Measurements from ENCODE around the gene SGMS2.

SGMS2 gene

GRCh38 chr4:107831140-107831539 is 6.4 kb downstream of the SGMS2 start:
- no peak for DNase-seq

DNA sequence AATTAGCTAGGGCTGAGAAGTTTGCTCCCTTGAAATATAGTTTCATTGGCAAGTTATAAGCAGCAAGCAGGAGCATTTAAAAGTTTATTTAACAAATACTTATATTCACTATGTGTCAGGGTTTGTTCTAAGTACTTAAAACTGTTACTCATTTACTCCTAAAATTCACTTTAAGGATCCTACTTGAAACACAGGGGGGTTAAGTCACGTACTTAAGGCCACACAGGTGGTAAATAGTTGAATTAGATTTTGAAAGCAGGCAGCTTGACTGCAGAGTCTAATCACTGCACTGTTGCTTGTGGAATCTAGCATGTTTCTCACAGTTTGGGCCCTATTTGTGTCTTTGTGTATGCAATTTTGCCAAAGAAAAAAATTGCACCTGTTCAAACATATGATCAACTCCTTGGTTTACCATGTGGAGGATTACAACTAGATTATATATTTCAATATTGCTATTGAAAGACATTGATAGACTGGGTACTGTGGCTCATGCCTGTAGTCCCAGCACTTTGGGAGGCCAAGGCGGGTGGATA is 7.6 kb downstream of the SGMS2 start:
- no peak for DNase-seq

DNA sequence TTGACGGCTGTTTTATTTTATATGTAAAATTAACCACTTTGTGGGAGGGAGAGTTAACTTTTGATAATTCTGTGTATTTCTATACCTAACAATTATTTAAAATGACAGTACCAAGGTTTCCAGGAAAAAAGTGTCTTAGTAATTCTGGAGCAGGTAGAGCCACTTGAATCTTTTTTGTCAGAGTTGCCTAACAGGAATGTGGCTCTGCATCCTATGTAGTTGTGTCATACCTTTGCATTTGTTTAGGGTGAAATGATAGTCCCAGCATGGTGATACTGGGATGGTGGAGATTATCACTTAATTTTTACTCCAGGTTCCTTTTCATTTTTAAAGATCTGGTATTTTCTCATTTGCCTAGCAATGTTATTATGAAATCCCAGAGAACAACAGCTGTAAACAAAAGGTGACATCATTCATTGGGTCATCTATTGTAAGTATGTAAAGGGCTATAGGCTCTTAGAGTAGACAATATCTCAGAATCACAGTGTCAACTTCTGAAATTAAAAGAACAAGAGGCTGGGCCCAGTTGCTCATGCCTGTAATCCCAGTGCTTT is 9.6 kb downstream of the SGMS2 start:
- DNase-seq, result no peak

- DNase-seq, result no peak
Measured at GRCh38 chr4:107835406-107835805, 10.7 kb downstream of the SGMS2 start.

- DNase-seq, result no peak
Measured at GRCh38 chr4:107837317-107837716, 12.6 kb downstream of the SGMS2 start.

- no peak for DNase-seq
Measured at GRCh38 chr4:107837776-107838618, 13.3 kb downstream of the SGMS2 start.

DNA sequence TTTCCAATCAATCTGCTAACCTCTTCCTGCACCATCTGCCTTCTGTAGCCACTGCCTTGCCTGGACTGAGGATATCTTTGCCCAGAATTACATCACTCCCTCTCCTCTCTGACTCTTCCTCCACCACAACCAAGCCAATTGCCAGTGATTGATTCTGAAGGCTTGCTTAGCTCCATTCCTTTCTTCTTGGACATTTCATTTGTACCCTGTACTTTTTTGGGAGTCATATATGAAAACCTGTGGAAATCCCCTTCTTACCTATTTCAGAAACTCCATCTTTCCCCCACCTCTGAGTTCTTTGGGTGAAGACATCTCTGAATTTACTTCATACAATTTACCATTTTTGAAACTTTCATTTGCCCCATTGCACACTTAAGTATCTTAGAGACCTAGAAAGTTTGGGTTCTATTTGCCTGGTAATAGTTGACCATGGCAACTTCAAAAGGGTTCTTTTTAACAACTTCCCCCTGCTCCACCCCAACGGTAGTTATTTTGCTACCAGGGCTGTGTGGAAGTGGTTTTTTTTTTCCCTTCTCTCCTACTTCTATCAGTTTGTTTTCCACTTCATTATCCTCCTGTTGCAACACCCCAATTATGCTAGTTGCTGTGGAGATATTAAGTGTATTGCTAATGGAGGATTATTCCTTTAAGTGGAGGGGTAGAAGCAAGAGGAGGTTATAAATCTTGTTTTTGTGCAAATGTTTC is 14.3 kb downstream of the SGMS2 start:
- no peak for DNase-seq

GRCh38 chr4:107843391-107843790 is 18.7 kb downstream of the SGMS2 start:
- no peak for DNase-seq

DNA sequence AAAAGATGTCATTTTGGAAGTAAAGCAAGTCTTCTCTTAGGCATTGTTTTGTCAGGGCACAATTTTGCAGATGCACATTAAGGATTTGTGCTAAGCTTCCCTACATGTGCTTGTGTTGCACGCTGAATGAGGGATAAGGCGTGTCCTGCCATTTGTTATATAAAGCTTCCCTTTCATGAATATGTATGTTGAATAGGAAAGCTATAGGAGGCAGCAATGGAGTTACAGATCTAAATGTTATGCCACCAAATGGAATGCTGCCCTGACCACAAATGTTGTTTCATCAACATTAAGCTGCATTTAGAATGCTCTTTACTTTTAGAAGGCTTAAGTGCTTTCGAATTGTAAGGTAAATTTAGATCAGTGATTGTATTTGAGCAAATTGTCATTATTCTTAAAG is 20.9 kb downstream of the SGMS2 start:
- no peak for DNase-seq

- no peak for DNase-seq
Measured at GRCh38 chr4:107850438-107850837, 25.7 kb downstream of the SGMS2 start.

DNA sequence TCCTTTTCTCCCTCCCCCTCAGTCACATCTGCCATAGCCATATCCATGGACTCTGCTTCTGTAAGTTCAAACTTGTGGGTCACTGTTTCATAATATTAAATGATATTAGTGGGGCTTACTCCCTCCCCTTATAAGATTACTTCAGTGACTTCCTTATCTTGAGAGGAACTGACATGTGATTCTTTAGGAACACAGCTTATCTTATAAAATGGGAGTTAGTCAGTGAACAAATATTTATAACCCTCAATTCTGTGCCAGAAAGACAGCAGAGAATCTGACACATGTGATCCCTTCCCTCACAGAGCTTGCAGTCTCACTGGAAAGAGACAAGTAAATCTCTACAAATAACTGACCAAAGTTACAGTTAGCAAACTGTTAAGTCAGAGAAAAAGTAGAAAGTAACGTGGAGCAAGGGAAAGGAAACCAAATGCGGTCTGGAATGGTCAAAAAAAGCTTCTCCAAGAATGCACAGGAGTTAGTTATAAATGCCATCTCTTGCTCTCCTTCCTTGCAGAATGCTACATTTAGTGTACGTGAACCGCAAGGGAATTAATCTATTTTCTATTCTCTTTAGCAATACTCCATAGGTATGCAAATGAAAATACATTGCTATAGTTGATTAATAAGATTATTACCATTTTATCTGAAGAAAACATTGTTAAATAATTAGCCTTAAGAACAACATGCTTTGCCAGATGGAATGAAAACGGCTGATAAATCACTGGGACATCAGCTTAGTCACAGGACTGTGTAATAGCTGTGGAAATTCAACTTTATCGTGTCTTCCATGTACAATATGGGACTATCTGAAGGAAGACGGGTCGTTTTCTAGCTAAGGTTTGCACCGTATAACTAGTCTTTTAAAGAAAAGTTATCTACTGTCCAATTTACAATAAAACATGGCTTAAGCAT is 29.0 kb downstream of the SGMS2 start:
- no peak for DNase-seq

DNA sequence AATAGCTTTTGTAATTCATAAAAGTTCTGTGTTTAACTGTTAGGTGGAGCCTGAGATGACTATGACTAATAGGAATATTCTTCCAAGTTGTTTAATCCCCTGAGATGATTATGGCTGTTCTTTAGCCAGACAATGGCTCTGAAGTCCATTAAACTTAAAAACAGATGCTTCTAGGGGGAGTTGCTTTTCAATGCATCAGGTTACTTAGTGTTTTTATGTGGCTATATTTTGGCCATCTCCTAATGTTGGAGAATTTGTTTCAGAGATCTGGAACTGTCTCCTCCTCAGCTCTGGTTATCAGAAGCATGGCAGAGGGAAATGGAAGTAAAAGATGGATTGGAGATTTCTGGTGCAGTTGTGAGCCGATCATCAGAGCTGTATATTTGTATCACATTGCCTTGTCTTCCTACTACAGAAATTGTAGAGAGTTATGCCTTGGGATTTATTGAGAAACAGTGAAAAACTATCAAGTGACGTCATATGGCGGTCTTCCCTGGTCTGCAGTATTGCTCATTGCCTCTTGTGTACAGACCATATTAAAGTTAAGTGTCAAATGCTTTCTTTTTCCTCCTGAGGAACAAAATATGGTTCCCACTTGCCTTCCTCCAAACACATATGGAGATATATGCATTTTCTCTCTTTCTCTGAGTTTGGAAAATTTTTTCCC is 29.8 kb downstream of the SGMS2 start:
- no peak for DNase-seq

GRCh38 chr4:107855723-107856122 is 31.0 kb downstream of the SGMS2 start:
- no peak for DNase-seq

GRCh38 chr4:107856901-107857300 is 32.2 kb downstream of the SGMS2 start:
- no peak for DNase-seq

DNA sequence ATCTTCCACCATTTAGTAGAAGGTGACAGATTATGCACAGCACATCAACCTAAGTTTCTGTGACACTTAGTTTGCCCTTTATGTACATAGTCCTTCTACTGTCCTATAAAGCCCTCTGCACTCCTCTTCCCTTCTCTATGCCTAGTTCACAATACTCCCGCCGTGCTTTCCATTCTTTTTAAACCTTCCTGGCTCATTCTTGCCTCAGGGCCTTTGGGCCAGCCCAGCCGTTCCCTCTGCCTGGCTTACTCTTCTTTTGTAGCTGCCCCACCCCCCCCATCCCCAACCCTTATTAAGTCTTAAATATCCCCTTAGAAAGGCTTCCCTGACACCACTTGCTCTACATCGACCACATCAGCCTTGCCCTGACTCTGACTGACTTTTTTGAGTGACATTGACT is 33.0 kb downstream of the SGMS2 start:
- DNase-seq, result no peak

DNA sequence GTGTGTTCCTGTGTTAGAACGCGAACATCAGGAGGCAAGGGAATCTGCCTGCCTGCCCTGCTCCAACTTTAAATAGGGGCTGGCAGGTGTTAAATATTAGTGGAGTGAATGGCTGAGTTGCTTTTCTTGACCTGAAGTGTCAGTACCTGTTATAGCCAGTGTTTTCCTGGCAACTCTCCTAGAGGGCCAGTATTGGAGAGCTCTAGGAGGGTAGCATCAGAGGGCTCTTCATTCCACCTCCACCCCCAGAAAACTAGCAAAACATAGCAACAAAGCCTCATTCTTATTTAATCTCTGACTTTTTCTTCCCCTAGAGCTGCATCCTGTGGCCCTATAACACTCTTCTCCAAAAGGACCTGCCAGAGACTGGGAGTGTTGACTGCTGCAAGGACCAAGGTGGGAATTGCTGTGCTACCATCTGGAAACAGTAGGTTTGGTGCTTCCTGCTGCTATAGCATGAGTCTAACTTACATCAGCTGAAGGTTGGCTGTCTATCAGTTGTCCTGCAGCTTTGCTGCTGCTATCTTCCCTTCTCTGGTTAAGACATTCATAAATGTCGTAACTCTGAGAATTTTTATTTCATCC is 33.5 kb downstream of the SGMS2 start:
- no peak for DNase-seq

- no peak for DNase-seq
Measured at GRCh38 chr4:107862658-107863057, 37.9 kb downstream of the SGMS2 start.

DNA sequence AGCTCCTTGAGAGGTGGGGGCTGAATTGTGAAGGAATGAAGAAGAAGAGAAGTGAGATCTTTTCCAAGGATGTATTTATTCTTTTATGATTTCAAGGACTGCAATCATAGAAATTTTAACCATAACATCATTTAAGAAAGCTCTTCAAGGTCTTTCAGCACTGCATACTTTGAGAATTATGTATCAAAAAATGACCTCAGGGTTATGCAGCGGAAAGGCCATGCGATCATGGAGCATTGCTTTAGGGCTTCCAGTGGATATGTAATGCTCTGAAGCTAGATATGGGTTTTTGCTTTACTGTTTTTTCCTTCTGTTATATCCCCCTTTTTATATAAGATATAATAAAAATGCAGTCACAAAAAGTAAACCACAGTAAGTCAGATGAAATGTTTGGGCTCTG is 38.7 kb downstream of the SGMS2 start:
- no peak for DNase-seq

- no peak for DNase-seq
Measured at GRCh38 chr4:107863850-107864371, 39.2 kb downstream of the SGMS2 start.

- DNase-seq, result no peak
Measured at GRCh38 chr4:107866726-107867125, 42.0 kb downstream of the SGMS2 start.

GRCh38 chr4:107870236-107870635 is 45.5 kb downstream of the SGMS2 start:
- no peak for DNase-seq
